Measurements from ENCODE around the gene ARAP1.

The ARAP1 gene

DNA sequence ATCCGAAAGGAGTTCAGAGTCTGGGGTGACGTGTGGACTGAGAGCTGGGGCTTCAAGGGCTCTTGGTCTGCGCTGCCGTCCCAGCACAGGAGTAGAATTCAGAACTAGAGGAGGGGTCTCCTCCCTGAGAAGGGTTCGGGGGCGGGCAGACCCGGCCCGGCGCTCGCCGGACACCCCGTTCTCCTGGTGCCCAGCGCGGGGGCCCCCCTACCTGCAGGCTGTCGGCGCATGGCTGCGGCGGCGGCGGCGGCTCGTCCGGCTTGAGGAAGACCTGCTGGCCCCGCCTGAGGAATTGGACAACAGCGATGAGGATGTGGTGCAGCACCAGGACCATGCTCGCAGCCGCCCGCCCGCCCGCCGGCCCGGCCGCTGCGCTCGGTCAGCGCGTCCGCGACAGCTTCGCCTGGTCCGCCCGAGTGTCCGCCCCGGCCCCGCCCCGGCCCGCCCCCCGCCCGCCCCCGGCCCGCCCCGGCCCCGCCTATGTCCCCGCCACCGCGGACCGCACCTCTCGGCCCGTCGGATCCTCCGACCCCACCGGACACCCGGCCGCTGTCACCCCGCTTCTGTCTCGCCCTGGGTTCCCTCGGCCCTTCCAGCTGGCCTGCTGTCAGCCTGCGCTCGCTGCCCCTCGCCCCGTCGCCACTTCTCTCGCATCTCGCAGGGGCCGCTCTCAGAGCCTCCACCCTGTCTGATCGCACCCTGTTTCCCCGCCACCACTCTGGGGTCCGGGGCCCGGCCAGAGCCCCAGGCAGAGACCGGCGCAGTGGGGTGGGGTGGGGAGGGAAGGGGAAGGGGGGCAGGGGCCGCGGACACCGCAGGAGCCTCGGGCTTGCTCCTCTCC, 109.9 kb downstream of the ARAP1 start:
- Histone ChIP-seq H3K9ac (ENCODE audit: low read depth, low read length) (no peak overlapping the region), H3K4me1 (ENCODE audit: insufficient read depth, low read length) (no peaks in the 10 kb centered on the region), H3K27me3 (ENCODE audit: insufficient read depth, low read length) (peaks cover 66% of the 10 kb centered on the region), H3K4me3 (ENCODE audit: low read length) (peak overlapping the region; percentile 59; the same call in 1 of the 2 replicates), H3K9me3 (ENCODE audit: insufficient read depth, low read depth, low read length) (no peaks in the 10 kb centered on the region), H3K36me3 (ENCODE audit: insufficient read depth, low read depth, low read length) (no peaks in the 10 kb centered on the region), H3K27ac (ENCODE audit: low read length) (no peak overlapping the region)

DNA sequence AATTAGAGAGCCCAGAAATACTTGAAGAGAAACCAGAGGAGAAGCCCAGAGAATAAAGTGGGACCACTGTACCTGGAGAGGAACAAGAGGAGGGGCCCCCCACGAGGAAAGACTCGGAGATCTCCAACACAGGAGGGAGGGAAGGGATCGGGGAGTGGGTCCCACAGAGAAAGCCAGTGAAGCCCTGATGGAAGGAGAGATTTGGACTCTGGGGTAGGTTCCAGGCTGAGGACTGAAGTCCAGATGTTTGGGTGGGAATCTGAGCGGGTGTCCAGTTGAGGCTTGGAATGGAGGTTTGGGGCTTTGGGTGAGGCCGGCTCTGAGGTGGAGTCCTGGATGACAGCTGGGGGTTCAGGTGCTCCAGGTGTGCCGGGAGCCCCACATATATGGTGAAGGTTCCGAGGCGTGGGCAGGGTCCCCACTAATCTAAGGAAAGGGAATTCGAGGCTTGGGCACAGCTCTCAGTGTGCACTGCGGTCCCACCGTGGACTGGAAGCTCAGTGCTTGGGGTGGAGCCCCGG, 110.6 kb downstream of the ARAP1 start:
- H3K9ac ChIP-seq (ENCODE audit: low read depth, low read length) = no peak overlapping the region
- H3K9me3 ChIP-seq (ENCODE audit: insufficient read depth, low read depth, low read length) = no peaks in the 10 kb centered on the region
- no peaks in the 10 kb centered on the region; the same call in 1 of the 2 replicates for H3K4me1 ChIP-seq (ENCODE audit: insufficient read depth, low read length)
- no peaks in the 10 kb centered on the region for H3K36me3 ChIP-seq (ENCODE audit: insufficient read depth, low read depth, low read length)
- peaks cover 72% of the 10 kb centered on the region for H3K27me3 ChIP-seq (ENCODE audit: insufficient read depth, low read length)
- peak overlapping the region; percentile 51; the same call in 1 of the 2 replicates for H3K4me3 ChIP-seq (ENCODE audit: low read length)
- no peak overlapping the region for H3K27ac ChIP-seq (ENCODE audit: low read length)

DNA sequence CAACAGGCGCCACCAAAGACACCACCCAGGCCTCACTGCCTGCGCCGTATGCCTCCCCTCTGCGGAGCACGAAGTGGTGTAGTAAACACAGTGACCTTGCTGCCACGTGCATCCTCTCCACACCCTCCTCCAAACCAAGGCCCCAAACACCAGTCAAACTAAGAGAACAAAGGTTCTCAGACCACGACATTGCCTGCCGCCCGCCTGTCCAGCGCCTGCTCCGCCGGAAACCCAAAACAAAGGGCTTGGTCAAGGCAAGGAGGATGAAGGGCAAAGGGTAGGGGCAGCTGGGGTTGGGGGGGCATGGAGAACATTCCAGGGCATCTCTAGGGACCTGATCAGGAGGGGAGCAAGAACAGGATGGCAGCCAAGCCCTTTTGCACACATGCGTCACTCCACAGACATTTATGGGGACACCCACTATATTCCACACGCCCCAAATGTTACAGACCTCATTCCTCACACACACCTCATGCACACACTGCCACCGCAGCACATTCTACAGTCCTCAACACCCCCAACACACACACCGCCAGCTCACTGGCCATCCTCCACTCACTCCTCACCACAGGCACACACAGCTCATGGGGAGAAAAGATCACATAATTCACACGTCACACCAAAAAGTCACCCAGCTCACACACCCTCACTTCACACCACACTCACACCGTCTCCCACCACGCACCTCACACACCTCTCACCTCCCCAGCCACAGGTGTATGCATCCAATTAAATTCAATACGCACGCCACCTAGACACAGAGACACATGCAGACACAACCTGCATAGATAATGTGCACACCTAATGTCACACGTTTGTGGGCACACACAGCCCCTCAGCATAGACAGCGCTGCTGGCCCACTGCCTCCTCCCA, 112.5 kb downstream of the ARAP1 start:
- H3K4me1 ChIP-seq (ENCODE audit: insufficient read depth, low read length) = peaks cover 8% of the 10 kb centered on the region; the same call in 1 of the 2 replicates
- H3K36me3 ChIP-seq (ENCODE audit: insufficient read depth, low read depth, low read length) = no peaks in the 10 kb centered on the region
- H3K27ac ChIP-seq (ENCODE audit: low read length) = no peak overlapping the region
- H3K27me3 ChIP-seq (ENCODE audit: insufficient read depth, low read length) = peaks cover 72% of the 10 kb centered on the region
- no peak overlapping the region for H3K4me3 ChIP-seq (ENCODE audit: low read length)
- H3K9me3 ChIP-seq (ENCODE audit: insufficient read depth, low read depth, low read length) = no peaks in the 10 kb centered on the region
- H3K9ac ChIP-seq (ENCODE audit: low read depth, low read length) = no peak overlapping the region

DNA sequence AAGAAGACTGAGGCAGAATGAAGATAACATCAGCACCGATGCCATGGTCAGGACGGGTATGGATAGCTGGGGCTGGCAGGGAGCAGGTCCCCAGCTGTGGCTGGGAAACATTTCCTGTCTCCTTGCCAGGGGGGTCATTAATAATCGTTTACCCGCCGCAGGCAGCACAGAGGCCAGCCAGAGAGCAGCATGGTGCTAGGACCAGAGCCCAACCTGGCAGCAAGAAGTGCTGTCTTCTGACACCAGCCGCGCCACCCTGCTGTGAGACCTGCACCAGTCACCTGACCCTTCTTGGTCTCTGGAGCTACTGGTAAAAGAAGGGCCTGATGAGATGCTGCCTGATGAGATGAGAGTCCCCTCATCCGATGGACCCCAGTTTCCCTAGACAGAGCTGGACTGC, 114.3 kb downstream of the ARAP1 start:
- H3K9me3 ChIP-seq (ENCODE audit: insufficient read depth, low read depth, low read length) = no peaks in the 10 kb centered on the region
- peaks cover 8% of the 10 kb centered on the region; the same call in 1 of the 2 replicates for H3K4me1 ChIP-seq (ENCODE audit: insufficient read depth, low read length)
- H3K4me3 ChIP-seq (ENCODE audit: low read length) = no peak overlapping the region
- no peak overlapping the region for H3K9ac ChIP-seq (ENCODE audit: low read depth, low read length)
- no peak overlapping the region for H3K27ac ChIP-seq (ENCODE audit: low read length)
- H3K27me3 ChIP-seq (ENCODE audit: insufficient read depth, low read length) = peaks cover 63% of the 10 kb centered on the region
- H3K36me3 ChIP-seq (ENCODE audit: insufficient read depth, low read depth, low read length) = no peaks in the 10 kb centered on the region

DNA sequence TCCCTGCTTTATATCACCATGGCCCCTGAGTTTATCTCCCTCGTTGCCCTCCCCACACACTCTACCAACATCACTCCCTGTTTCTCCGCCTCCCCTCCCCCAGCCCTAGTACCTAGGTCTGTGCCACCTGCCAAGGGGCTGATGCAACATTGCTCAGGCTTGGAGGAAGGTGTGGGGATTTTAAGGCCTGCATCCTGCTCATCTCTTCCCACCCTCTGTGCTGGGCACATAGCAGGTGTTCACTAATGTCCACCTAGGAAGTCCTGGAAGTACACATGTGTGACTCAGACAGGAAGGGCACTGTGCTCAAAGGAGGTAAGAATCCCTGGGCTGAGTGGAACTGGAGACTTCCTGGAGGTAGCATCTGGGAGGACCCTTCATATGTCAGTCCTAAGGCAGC, 115.0 kb downstream of the ARAP1 start:
- no peak overlapping the region for H3K27ac ChIP-seq (ENCODE audit: low read length)
- H3K4me3 ChIP-seq (ENCODE audit: low read length) = no peak overlapping the region
- no peak overlapping the region for H3K9ac ChIP-seq (ENCODE audit: low read depth, low read length)
- peaks cover 8% of the 10 kb centered on the region; the same call in 1 of the 2 replicates for H3K4me1 ChIP-seq (ENCODE audit: insufficient read depth, low read length)
- no peaks in the 10 kb centered on the region for H3K9me3 ChIP-seq (ENCODE audit: insufficient read depth, low read depth, low read length)
- no peaks in the 10 kb centered on the region for H3K36me3 ChIP-seq (ENCODE audit: insufficient read depth, low read depth, low read length)
- H3K27me3 ChIP-seq (ENCODE audit: insufficient read depth, low read length) = peaks cover 57% of the 10 kb centered on the region

DNA sequence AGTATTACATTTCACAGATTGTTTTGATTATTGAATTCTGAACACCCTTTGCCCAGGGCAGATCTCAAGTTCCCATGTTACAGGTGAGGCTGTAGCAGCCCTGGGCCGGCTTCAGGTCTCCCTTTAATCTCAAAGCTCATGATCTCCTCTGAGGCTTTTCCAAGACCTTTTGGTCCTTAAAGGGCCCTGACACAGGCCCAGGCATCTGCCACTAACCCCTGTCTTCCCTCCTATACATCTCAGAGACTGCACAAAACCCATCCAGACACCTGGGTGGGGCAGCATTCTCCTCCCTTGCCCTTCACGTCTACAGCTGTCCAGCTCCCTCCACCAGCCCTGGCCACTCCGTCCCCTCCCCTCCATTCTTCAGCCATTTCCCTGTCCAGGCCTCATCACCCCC, 115.8 kb downstream of the ARAP1 start:
- Histone ChIP-seq H3K9ac (ENCODE audit: low read depth, low read length) (no peak overlapping the region), H3K9me3 (ENCODE audit: insufficient read depth, low read depth, low read length) (no peaks in the 10 kb centered on the region), H3K4me3 (ENCODE audit: low read length) (no peak overlapping the region), H3K27ac (ENCODE audit: low read length) (no peak overlapping the region), H3K4me1 (ENCODE audit: insufficient read depth, low read length) (peaks cover 8% of the 10 kb centered on the region; the same call in 1 of the 2 replicates), H3K27me3 (ENCODE audit: insufficient read depth, low read length) (peaks cover 49% of the 10 kb centered on the region), H3K36me3 (ENCODE audit: insufficient read depth, low read depth, low read length) (no peaks in the 10 kb centered on the region)

DNA sequence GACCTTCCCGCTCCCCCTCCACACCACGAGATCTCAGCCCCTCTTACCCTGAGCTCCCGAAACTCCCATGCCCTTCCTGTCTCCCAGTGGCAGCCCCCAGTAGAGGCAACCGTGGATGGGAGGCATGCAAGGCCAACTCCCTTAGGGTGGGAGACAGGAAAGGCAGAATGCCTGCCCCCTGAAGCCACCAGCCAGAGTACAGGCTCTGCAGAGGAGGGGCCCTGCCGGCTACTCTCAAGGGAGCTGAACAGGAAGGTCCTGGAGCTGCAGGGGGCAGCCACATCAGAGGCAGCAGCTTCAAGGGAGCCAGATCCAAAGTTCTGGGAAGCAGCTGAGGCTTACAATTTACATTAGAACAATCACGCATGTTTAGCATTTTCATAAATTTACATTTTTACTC, 116.3 kb downstream of the ARAP1 start:
- Histone ChIP-seq H3K9me3 (ENCODE audit: insufficient read depth, low read depth, low read length) (no peaks in the 10 kb centered on the region), H3K4me3 (ENCODE audit: low read length) (no peak overlapping the region), H3K27ac (ENCODE audit: low read length) (no peak overlapping the region), H3K4me1 (ENCODE audit: insufficient read depth, low read length) (peaks cover 8% of the 10 kb centered on the region; the same call in 1 of the 2 replicates), H3K9ac (ENCODE audit: low read depth, low read length) (no peak overlapping the region), H3K27me3 (ENCODE audit: insufficient read depth, low read length) (peaks cover 45% of the 10 kb centered on the region), H3K36me3 (ENCODE audit: insufficient read depth, low read depth, low read length) (no peaks in the 10 kb centered on the region)

DNA sequence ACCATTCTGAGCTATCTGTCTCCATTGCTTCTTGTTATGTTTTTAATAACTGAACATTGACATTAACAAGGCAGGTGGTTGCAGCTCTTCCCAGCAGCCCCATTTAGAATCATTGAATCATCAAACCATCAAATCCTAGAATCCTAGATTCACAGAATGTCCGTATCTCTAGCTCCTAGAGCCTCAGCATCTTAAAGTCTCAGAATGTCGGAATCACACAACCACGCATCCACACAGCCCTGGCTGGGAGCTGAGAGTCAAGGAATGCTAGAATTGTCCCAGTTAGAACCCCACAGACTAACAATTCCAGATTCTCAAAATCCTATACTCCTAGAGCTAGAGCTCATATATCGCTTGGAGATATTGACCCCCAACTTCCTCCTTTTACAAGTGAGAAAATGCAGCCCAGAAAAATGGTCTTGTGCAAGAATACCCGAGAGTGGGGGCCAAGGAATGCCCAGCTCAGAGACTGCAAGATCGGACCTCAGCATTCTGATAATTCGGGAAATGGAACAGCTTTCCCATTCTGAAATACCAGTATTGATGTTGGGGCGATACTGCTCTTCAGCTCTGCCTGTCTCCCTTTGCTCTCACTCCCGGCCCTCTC, 116.8 kb downstream of the ARAP1 start:
- Histone ChIP-seq H3K9me3 (ENCODE audit: insufficient read depth, low read depth, low read length) (no peaks in the 10 kb centered on the region), H3K4me1 (ENCODE audit: insufficient read depth, low read length) (peaks cover 8% of the 10 kb centered on the region; the same call in 1 of the 2 replicates), H3K36me3 (ENCODE audit: insufficient read depth, low read depth, low read length) (no peaks in the 10 kb centered on the region)

More for the DNA sequence above, 116.8 kb downstream of the ARAP1 start:
- peaks cover 39% of the 10 kb centered on the region for H3K27me3 ChIP-seq (ENCODE audit: insufficient read depth, low read length)
- no peak overlapping the region for H3K4me3 ChIP-seq (ENCODE audit: low read length)
- no peak overlapping the region for H3K9ac ChIP-seq (ENCODE audit: low read depth, low read length)
- no peak overlapping the region for H3K27ac ChIP-seq (ENCODE audit: low read length)
